Vagina (tissue), 2 donors: ENCODE data around the gene NFAT5.

Source experiments
- CTCF ChIP-seq, 3 experiments: fragments of 450-650 bp in 2 of 3; fragments of 200-600 bp in 1 of 3; sonication (generic) in 1 of 3; IDR thresholded peaks; one replicate each; pipeline ENCODE4 v1.5.1; 2017 to 2019; ENCODE audit warnings: antibody characterized with exemption in 3 of 3, mild to moderate bottlenecking in 2 of 3, moderate library complexity in 2 of 3
- POLR2A ChIP-seq, 2 donors: fragments of 450-650 bp; IDR thresholded peaks; one replicate each; pipeline ENCODE4 v1.6.1; 2017; ENCODE audit warnings: antibody characterized with exemption in 2 of 2, mild to moderate bottlenecking in 2 of 2, moderate library complexity in 2 of 2
- POLR2AphosphoS5 ChIP-seq, 2 donors: sonication (generic); formaldehyde crosslinking; IDR thresholded peaks; one replicate each; pipeline ENCODE4 v1.9.0; 2017; ENCODE audit warnings: antibody characterized with exemption in 2 of 2, mild to moderate bottlenecking in 2 of 2, low read depth in 1 of 2; ENCODE audit not compliant: insufficient read depth in 1 of 2

GRCh38 chr16:69563605-69564580, 1.9 kb upstream of the NFAT5 start:
- no peak for TF ChIP-seq CTCF (IDR thresholded peaks at IDR 0.05)
- no peak for TF ChIP-seq POLR2AphosphoS5 (IDR thresholded peaks at IDR 0.05; ENCODE audit: insufficient read depth in 1 of 2, low read depth in 1 of 2)
- TF ChIP-seq POLR2A (IDR thresholded peaks at IDR 0.05): no peak
